CD14-positive monocyte (primary cell): ENCODE results near the gene HNRNPM. TPM values are rescaled to one million over a fixed set of nuclear protein-coding genes. Genes with fewer than 3 reads are reported as not detected.

Experiments
- DNase-seq, 3 donors: peaks; one replicate each; pipeline ENCODE4 v3.0.0-alpha.2; 2011 to 2022
- H2AFZ ChIP-seq: 2 replicates; pipeline ENCODE4 v1.6.0; 2012; ENCODE audit warnings: mild to moderate bottlenecking, low read depth, low read length, inconsistent platforms; ENCODE audit not compliant: insufficient read depth, poor library complexity, severe bottlenecking
- H3K27ac ChIP-seq, 2 donors: 1 replicate in 1 of 2; 2 replicates in 1 of 2; pipeline ENCODE4 v1.5.1; 2012 to 2013; ENCODE audit warnings: low read length in 2 of 2, control low read depth in 1 of 2, inconsistent platforms in 1 of 2, low read depth in 1 of 2, mild to moderate bottlenecking in 1 of 2
- H3K27me3 ChIP-seq, 2 donors: one replicate each; pipeline versions ENCODE4 v1.6.0 to v1.6.1; 2011 to 2013; ENCODE audit warnings: low read length in 2 of 2; ENCODE audit not compliant: control insufficient read depth in 2 of 2, insufficient read depth in 2 of 2
- H3K36me3 ChIP-seq, 2 donors: replicated peaks in 1 of 2; 1 replicate in 1 of 2; 2 replicates in 1 of 2; pipeline versions ENCODE4 v1.5.1 to v1.6.1; 2012 to 2013; ENCODE audit warnings: low read length in 2 of 2, control low read depth in 1 of 2, inconsistent platforms in 1 of 2, mild to moderate bottlenecking in 1 of 2; ENCODE audit not compliant: insufficient read depth in 2 of 2, control insufficient read depth in 1 of 2
- H3K4me1 ChIP-seq, 2 donors: 1 replicate in 1 of 2; 2 replicates in 1 of 2; pipeline versions ENCODE4 v1.5.1 to v1.6.1; 2012 to 2013; ENCODE audit warnings: low read length in 2 of 2, control low read depth in 1 of 2, inconsistent platforms in 1 of 2, mild to moderate bottlenecking in 1 of 2, moderate library complexity in 1 of 2; ENCODE audit not compliant: insufficient read depth in 2 of 2, control insufficient read depth in 1 of 2
- H3K4me2 ChIP-seq: replicated peaks from 2 replicates; pipeline ENCODE3; 2012; ENCODE audit warnings: low read length, moderate library complexity, mild to moderate bottlenecking; ENCODE audit not compliant: poor library complexity, severe bottlenecking; ENCODE audit errors: extremely low read depth
- H3K4me3 ChIP-seq, 3 experiments: fragments of 200-600 bp in 1 of 3; sonication (generic) in 1 of 3; replicated peaks in 1 of 3; 1 replicate in 2 of 3; 2 replicates in 1 of 3; pipeline ENCODE4 v1.5.1; 2011 to 2013; ENCODE audit warnings: low read length in 3 of 3, mild to moderate bottlenecking in 3 of 3, control low read depth in 2 of 3, low read depth in 2 of 3, inconsistent platforms in 1 of 3, moderate library complexity in 1 of 3
- H3K79me2 ChIP-seq: 2 replicates; pipeline ENCODE4 v1.6.0; 2012; ENCODE audit warnings: mild to moderate bottlenecking, control low read depth, inconsistent platforms, low read length, moderate library complexity; ENCODE audit not compliant: insufficient read depth
- H3K9ac ChIP-seq: 2 replicates; pipeline ENCODE4 v1.6.0; 2017; ENCODE audit warnings: low read length, mild to moderate bottlenecking; ENCODE audit not compliant: insufficient read depth, poor library complexity, severe bottlenecking
- H3K9me3 ChIP-seq, 2 donors: replicated peaks in 1 of 2; 1 replicate in 1 of 2; 2 replicates in 1 of 2; pipeline versions ENCODE4 v1.5.1 to v1.6.1; 2012 to 2013; ENCODE audit warnings: low read length in 2 of 2, control low read depth in 1 of 2; ENCODE audit not compliant: control insufficient read depth in 1 of 2, insufficient read depth in 1 of 2
- H4K20me1 ChIP-seq: 2 replicates; pipeline ENCODE4 v1.6.0; 2012; ENCODE audit warnings: mild to moderate bottlenecking, low read length, control low read depth, moderate library complexity; ENCODE audit not compliant: insufficient read depth
- H3K27ac Mint-ChIP-seq, 7 donors: one replicate each; pipeline ENCODE4 v1.8.0; 2020; ENCODE audit warnings: mild to moderate bottlenecking in 7 of 7, mixed read lengths in 7 of 7, moderate library complexity in 6 of 7, inconsistent platforms in 2 of 7
- H3K27me3 Mint-ChIP-seq, 3 donors: one replicate each; pipeline ENCODE4 v1.8.0; 2021 to 2022; ENCODE audit warnings: low read depth in 3 of 3, mild to moderate bottlenecking in 3 of 3, mixed read lengths in 3 of 3, moderate library complexity in 3 of 3, inconsistent platforms in 1 of 3
- H3K36me3 Mint-ChIP-seq, 2 donors: one replicate each; pipeline ENCODE4 v1.8.0; 2020; ENCODE audit warnings: mixed read lengths in 2 of 2, inconsistent platforms in 1 of 2, mild to moderate bottlenecking in 1 of 2
- H3K4me1 Mint-ChIP-seq: one replicate; pipeline ENCODE4 v1.8.0; 2020; ENCODE audit warnings: mild to moderate bottlenecking, mixed read lengths
- H3K4me3 Mint-ChIP-seq, 2 donors: one replicate each; pipeline ENCODE4 v1.8.0; 2020; ENCODE audit warnings: mild to moderate bottlenecking in 2 of 2, mixed read lengths in 2 of 2, moderate library complexity in 1 of 2
- H3K9me3 Mint-ChIP-seq, 7 donors: one replicate each; pipeline ENCODE4 v1.8.0; 2020 to 2022; ENCODE audit warnings: mixed read lengths in 7 of 7, mild to moderate bottlenecking in 6 of 7, moderate library complexity in 6 of 7, inconsistent platforms in 2 of 7
- WGBS: methylation state at CpG from one replicate; pipeline ENCODE4 v1.1.5; 2013; ENCODE audit warnings: missing lambda C conversion rate; ENCODE audit not compliant: insufficient coverage; 5-methylcytosine and 5-hydroxymethylcytosine counted together
- intact Hi-C, 2 donors: fragments of 100-400 bp; cut with micrococcal nuclease; formaldehyde crosslinking; loops; one replicate each; pipeline versions ENCODE4 v1.15.0 to v1.15.1; 2023
- polyA plus RNA-seq, 3 donors: library from polyadenylated mRNA; depleted of rRNA in 1 of 3; unstranded in 2 of 3; stranded (reverse) in 1 of 3; fragments of 300-500 nt in 2 of 3; fragments of >200 nt in 1 of 3; fragmentation: Illumina TruSeq in 2 of 3; gene quantifications; 1 replicate in 2 of 3; 2 replicates in 1 of 3; pipeline ENCODE4 v1.2.3, GENCODE V29; 2012 to 2021
- TF ChIP-seq, protein P1 (sequence below): fragments of 200-600 bp; IDR thresholded peaks from one replicate; pipeline ENCODE4 v1.8.0; 2022; ENCODE audit warnings: antibody characterized with exemption, mild to moderate bottlenecking

Gene HNRNPM
- polyA plus RNA-seq, 3 donors, result 77.0 to 121 (median 116) TPM

DNA sequence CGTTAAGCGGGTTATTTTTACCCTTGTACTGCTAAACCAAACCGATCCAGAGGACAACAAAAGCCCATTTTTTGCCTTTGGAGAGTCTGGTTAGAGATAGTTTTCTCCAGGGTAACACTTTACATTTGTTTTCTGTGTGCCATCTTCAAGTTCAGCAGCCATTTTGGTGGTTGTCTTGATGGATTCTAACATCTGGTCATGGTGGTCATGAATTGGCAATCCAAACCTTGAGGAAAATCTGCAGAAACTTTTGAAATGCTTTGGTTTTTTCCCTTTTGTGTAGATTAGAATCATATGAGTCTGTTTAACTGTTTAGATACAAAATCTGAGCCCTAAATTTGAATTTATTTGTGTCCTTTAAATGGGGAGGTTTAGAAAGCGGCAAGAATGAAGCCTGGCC lies 16.6 kb downstream of the HNRNPM start:
- Mint-ChIP-seq H3K27ac (peak overlapping the region in 1 of 7 donors; percentile 13), H3K4me3 (no peak overlapping the region), H3K4me1 (no peaks in the 10 kb centered on the region), H3K27me3 (peaks cover 0 to 3% (median 2%) of the 10 kb centered on the region in 3 donors), H3K36me3 (peaks cover 77 to 86% of the 10 kb centered on the region in 2 donors), H3K9me3 (no peaks in the 10 kb centered on the region)
- no peak overlapping the region for H3K4me2 ChIP-seq
- no peak overlapping the region for H3K9ac ChIP-seq
- peaks cover 100% of the 10 kb centered on the region for H4K20me1 ChIP-seq
- no peaks in the 10 kb centered on the region for H3K9me3 ChIP-seq
- peaks cover 68 to 100% of the 10 kb centered on the region in 2 donors for H3K36me3 ChIP-seq
- no peaks in the 10 kb centered on the region for H3K4me1 ChIP-seq
- WGBS, result no CpG with 5 or more reads among the region's 4 CpGs
- no peak overlapping the region for H2AFZ ChIP-seq
- TF ChIP-seq, protein P1, sequence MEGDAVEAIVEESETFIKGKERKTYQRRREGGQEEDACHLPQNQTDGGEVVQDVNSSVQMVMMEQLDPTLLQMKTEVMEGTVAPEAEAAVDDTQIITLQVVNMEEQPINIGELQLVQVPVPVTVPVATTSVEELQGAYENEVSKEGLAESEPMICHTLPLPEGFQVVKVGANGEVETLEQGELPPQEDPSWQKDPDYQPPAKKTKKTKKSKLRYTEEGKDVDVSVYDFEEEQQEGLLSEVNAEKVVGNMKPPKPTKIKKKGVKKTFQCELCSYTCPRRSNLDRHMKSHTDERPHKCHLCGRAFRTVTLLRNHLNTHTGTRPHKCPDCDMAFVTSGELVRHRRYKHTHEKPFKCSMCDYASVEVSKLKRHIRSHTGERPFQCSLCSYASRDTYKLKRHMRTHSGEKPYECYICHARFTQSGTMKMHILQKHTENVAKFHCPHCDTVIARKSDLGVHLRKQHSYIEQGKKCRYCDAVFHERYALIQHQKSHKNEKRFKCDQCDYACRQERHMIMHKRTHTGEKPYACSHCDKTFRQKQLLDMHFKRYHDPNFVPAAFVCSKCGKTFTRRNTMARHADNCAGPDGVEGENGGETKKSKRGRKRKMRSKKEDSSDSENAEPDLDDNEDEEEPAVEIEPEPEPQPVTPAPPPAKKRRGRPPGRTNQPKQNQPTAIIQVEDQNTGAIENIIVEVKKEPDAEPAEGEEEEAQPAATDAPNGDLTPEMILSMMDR, result no peak
- peak overlapping the region in 1 of 2 donors; percentile 29 for H3K27ac ChIP-seq
- no peak for DNase-seq
- no peak overlapping the region for H3K4me3 ChIP-seq
- peaks cover 100% of the 10 kb centered on the region for H3K79me2 ChIP-seq
- no peaks in the 10 kb centered on the region for H3K27me3 ChIP-seq
- intact Hi-C loops, result no loop called here

DNA sequence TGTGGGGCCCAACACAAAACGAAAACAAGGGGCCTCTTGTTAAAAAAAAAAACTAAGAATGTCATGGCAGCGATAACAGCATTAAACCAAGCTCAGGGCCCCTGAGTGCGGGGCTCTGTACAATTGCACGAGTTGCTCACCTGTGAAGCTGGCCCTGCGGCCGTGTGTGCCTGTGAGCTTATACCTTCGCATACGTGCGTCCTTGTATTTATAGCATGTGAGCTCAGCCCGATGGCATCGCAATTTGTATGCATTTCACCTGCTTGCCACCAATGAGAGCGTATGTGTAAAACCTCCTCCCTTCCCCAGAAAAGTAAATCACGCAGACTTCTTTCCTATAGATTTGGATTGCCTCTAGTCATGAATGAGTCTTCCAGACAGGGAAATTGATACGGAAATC lies 17.1 kb downstream of the HNRNPM start:
- TF ChIP-seq, protein P1, result no peak
- no peak for DNase-seq
- H2AFZ ChIP-seq, result no peak overlapping the region
- Mint-ChIP-seq H3K4me1 (no peaks in the 10 kb centered on the region), H3K4me3 (no peak overlapping the region), H3K9me3 (no peaks in the 10 kb centered on the region), H3K36me3 (peaks cover 76 to 86% of the 10 kb centered on the region in 2 donors), H3K27me3 (peaks cover 0 to 3% (median 2%) of the 10 kb centered on the region in 3 donors), H3K27ac (no peak overlapping the region)
- H3K9ac ChIP-seq, result no peak overlapping the region
- no peak overlapping the region for H3K4me2 ChIP-seq
- H3K36me3 ChIP-seq, result peaks cover 68 to 100% of the 10 kb centered on the region in 2 donors
- no peaks in the 10 kb centered on the region for H3K4me1 ChIP-seq
- peak overlapping the region in 1 of 2 donors; percentile 29 for H3K27ac ChIP-seq
- no peaks in the 10 kb centered on the region for H3K27me3 ChIP-seq
- 97% methylated on average over 11 of the region's 14 CpGs for WGBS
- H3K79me2 ChIP-seq, result peaks cover 100% of the 10 kb centered on the region
- intact Hi-C loops, result no loop called here
- no peaks in the 10 kb centered on the region for H3K9me3 ChIP-seq
- H3K4me3 ChIP-seq, result no peak overlapping the region
- H4K20me1 ChIP-seq, result peaks cover 100% of the 10 kb centered on the region
